Umbilical cord (tissue), 2 donors: ENCODE measurements around the gene FCHO1. TPM values are rescaled to one million over a fixed set of nuclear protein-coding genes. Genes with fewer than 3 reads are reported as not detected.

Source experiments
- DNase-seq: peaks from one replicate; pipeline ENCODE4 v3.0.0-alpha.2; 2015; ENCODE audit warnings: low spot score
- total RNA-seq: library from RNA; depleted of rRNA; stranded (reverse); fragments of >200 nt; gene quantifications from one replicate; pipeline ENCODE4 v1.2.3, GENCODE V29; 2014; ENCODE audit warnings: low replicate concordance; ENCODE audit not compliant: insufficient read depth

Gene FCHO1
- 16.1 TPM for total RNA-seq

GRCh38 chr19:17751103-17751911, at the start of gene FCHO1:
Gene FCHO1, plus strand, starts transcription at chr19:17751477. Its CDS starts 3,688 bp downstream, at chr19:17755165.
- DNase-seq, result no peak

GRCh38 chr19:17703824-17704463, 47.3 kb upstream of the FCHO1 start:
- peak; percentile 25 for DNase-seq

GRCh38 chr19:17706750-17707181, 44.5 kb upstream of the FCHO1 start:
- no peak for DNase-seq

GRCh38 chr19:17711851-17712250, 39.4 kb upstream of the FCHO1 start:
- peak; percentile 39 for DNase-seq

GRCh38 chr19:17716309-17716929, 34.9 kb upstream of the FCHO1 start:
- no peak for DNase-seq

GRCh38 chr19:17718550-17718946, 32.7 kb upstream of the FCHO1 start:
- no peak for DNase-seq

GRCh38 chr19:17718947-17719711, 32.1 kb upstream of the FCHO1 start, which contains the start of gene MAP1S:
Gene MAP1S, plus strand, starts transcription at chr19:17719480. Its CDS starts 23 bp downstream, at chr19:17719503.
- DNase-seq, result peak; percentile 68

GRCh38 chr19:17719730-17720400, 31.4 kb upstream of the FCHO1 start:
- no peak for DNase-seq

GRCh38 chr19:17720440-17720839, 30.8 kb upstream of the FCHO1 start:
- no peak for DNase-seq

- no peak for DNase-seq
These were observed 30.1 kb upstream of the FCHO1 start for GRCh38 chr19:17721111-17721628.

GRCh38 chr19:17721821-17722220, 29.5 kb upstream of the FCHO1 start:
- DNase-seq, result no peak

GRCh38 chr19:17722655-17723240, 28.5 kb upstream of the FCHO1 start:
- no peak for DNase-seq

GRCh38 chr19:17724655-17725054, 26.6 kb upstream of the FCHO1 start:
- DNase-seq, result no peak

- DNase-seq, result no peak
These were observed 25.7 kb upstream of the FCHO1 start for GRCh38 chr19:17725422-17726078.

- DNase-seq, result no peak
These were observed 25.0 kb upstream of the FCHO1 start for GRCh38 chr19:17726136-17726741.

- DNase-seq, result no peak
These were observed 24.1 kb upstream of the FCHO1 start for GRCh38 chr19:17726964-17727773.

- no peak for DNase-seq
These were observed 23.4 kb upstream of the FCHO1 start for GRCh38 chr19:17727843-17728242.

GRCh38 chr19:17733127-17733526, 18.1 kb upstream of the FCHO1 start:
- no peak for DNase-seq

GRCh38 chr19:17734146-17734545, 17.1 kb upstream of the FCHO1 start:
- DNase-seq, result no peak
